GM10248 (cell line): Measurements from ENCODE around the gene RNF121.

Experiments used
- CTCF ChIA-PET: fragments of 300-600 bp; sonication (Branson Sonifier 250); formaldehyde crosslinking; extraction: SDS; loops from one replicate; lab custom pipeline; 2021; ENCODE audit warnings: antibody characterized with exemption; lab: Yijun Ruan, JAX
- POLR2A ChIA-PET: fragments of 350-650 bp; sonication (Branson Sonifier 250); formaldehyde crosslinking; extraction: SDS; loops from one replicate; lab custom pipeline; 2020; ENCODE audit warnings: antibody characterized with exemption; lab: Yijun Ruan, JAX
- DNase-seq: peaks from one replicate; pipeline ENCODE4 v3.0.0; 2012; ENCODE audit errors: extremely low spot score
- CTCF ChIP-seq: IDR thresholded peaks from 2 replicates; pipeline ENCODE4 v1.5.1; 2012; ENCODE audit warnings: mild to moderate bottlenecking, low read depth; ENCODE audit errors: extremely low read depth, missing control alignments, control extremely low read depth

RNF121 gene

GRCh38 chr11:71929491-71929890 lies 645 bp downstream of the RNF121 start:
- CTCF ChIA-PET, result interaction anchor here (0.5 to 5.0 kb wide), 7 partner anchors 10 to 144 kb away, joined by 3 to 24 read pairs (median 8); no protein-coding TSS in a partner anchor
- POLR2A ChIA-PET, result no interaction called here
- no peak for DNase-seq
- no peak for TF ChIP-seq CTCF

- no peak for TF ChIP-seq CTCF
- POLR2A ChIA-PET, result interaction anchor here (0.8 kb wide), 1 partner anchor 16 kb away, joined by 3 read pairs; no protein-coding TSS in a partner anchor
- DNase-seq, result no peak
- CTCF ChIA-PET, result interaction anchor here (1.2 to 5.0 kb wide), 9 partner anchors 9 to 160 kb away, joined by 3 to 28 read pairs (median 6); no protein-coding TSS in a partner anchor
Measured at GRCh38 chr11:71930556-71931244, 1.9 kb downstream of the RNF121 start.

- no peak for DNase-seq
- POLR2A ChIA-PET, result interaction anchor here (0.8 kb wide), 1 partner anchor 16 kb away, joined by 3 read pairs; no protein-coding TSS in a partner anchor
- no peak for TF ChIP-seq CTCF
- CTCF ChIA-PET, result interaction anchor here (1.2 to 5.0 kb wide), 8 partner anchors 9 to 160 kb away, joined by 3 to 28 read pairs (median 5); no protein-coding TSS in a partner anchor
Measured at GRCh38 chr11:71931245-71931602, 2.4 kb downstream of the RNF121 start.

- ChIA-PET POLR2A (no interaction called here), CTCF (interaction anchor here (0.9 to 2.7 kb wide), 8 partner anchors 10 to 482 kb away, joined by 3 to 28 read pairs (median 4); no protein-coding TSS in a partner anchor)
- DNase-seq, result no peak
- no peak for TF ChIP-seq CTCF
Measured at GRCh38 chr11:71933141-71933933, 4.5 kb downstream of the RNF121 start.

GRCh38 chr11:71934213-71934612 lies 5.4 kb downstream of the RNF121 start:
- ChIA-PET CTCF (interaction anchor here (0.9 to 1.4 kb wide), 3 partner anchors 10 to 21 kb away, joined by 3 to 5 read pairs (median 4); no protein-coding TSS in a partner anchor), POLR2A (no interaction called here)
- no peak for DNase-seq
- TF ChIP-seq CTCF, result no peak

- ChIA-PET POLR2A (no interaction called here), CTCF (no interaction called here)
- DNase-seq, result no peak
Measured at GRCh38 chr11:71935338-71935925, 6.6 kb downstream of the RNF121 start.

More at GRCh38 chr11:71935338-71935925, 6.6 kb downstream of the RNF121 start:
- no peak for TF ChIP-seq CTCF
